GM03348 (cell line): ENCODE measurements around the gene KCTD1.

Source experiments
- DNase-seq: peaks from one replicate; pipeline ENCODE4 v3.0.0; 2012; ENCODE audit warnings: low spot score

The KCTD1 gene

GRCh38 chr18:26480897-26481795 is 67.2 kb downstream of the KCTD1 start:
- peak; percentile 84 for DNase-seq

- peak; percentile 61 for DNase-seq
Measured at GRCh38 chr18:26479681-26480079, 68.7 kb downstream of the KCTD1 start.

- DNase-seq = no peak
Measured at GRCh38 chr18:26479065-26479680, 69.2 kb downstream of the KCTD1 start.

GRCh38 chr18:26477828-26478466 is 70.4 kb downstream of the KCTD1 start:
- DNase-seq = no peak

GRCh38 chr18:26476697-26477096 is 71.7 kb downstream of the KCTD1 start:
- no peak for DNase-seq

- DNase-seq = no peak
Measured at GRCh38 chr18:26474542-26474941, 73.8 kb downstream of the KCTD1 start.

GRCh38 chr18:26473672-26474071 is 74.7 kb downstream of the KCTD1 start:
- no peak for DNase-seq

- no peak for DNase-seq
Measured at GRCh38 chr18:26471826-26472225, 76.5 kb downstream of the KCTD1 start.

- DNase-seq = no peak
Measured at GRCh38 chr18:26471027-26471426, 77.3 kb downstream of the KCTD1 start.

GRCh38 chr18:26470011-26470637 is 78.2 kb downstream of the KCTD1 start:
- DNase-seq = no peak

- DNase-seq = no peak
Measured at GRCh38 chr18:26468931-26469340, 79.4 kb downstream of the KCTD1 start.

- DNase-seq = no peak
Measured at GRCh38 chr18:26466026-26466425, 82.3 kb downstream of the KCTD1 start.

GRCh38 chr18:26465431-26465830 is 82.9 kb downstream of the KCTD1 start:
- no peak for DNase-seq

GRCh38 chr18:26464128-26465011 is 84.0 kb downstream of the KCTD1 start:
- DNase-seq = no peak

- DNase-seq = no peak
Measured at GRCh38 chr18:26462355-26462754, 86.0 kb downstream of the KCTD1 start.

GRCh38 chr18:26461405-26461804 is 86.9 kb downstream of the KCTD1 start:
- no peak for DNase-seq

GRCh38 chr18:26460449-26461091 is 87.8 kb downstream of the KCTD1 start:
- no peak for DNase-seq

GRCh38 chr18:26459884-26460283 is 88.5 kb downstream of the KCTD1 start:
- no peak for DNase-seq

GRCh38 chr18:26459340-26459739 is 89.0 kb downstream of the KCTD1 start:
- no peak for DNase-seq

GRCh38 chr18:26458526-26459232 is 89.7 kb downstream of the KCTD1 start:
- DNase-seq = no peak
